Loucy (cell line): ENCODE data around the gene BACH1.

Experiments used
- EZH2phosphoT487 ChIP-seq: fragments of 200-600 bp; IDR thresholded peaks from 2 replicates; pipeline ENCODE4 v1.6.1; 2018; ENCODE audit warnings: antibody characterized with exemption, mild to moderate bottlenecking, moderate library complexity, borderline replicate concordance
- TF ChIP-seq, protein P1 (sequence below): fragments of 200-600 bp; sonication (generic); conservative IDR thresholded peaks from 2 replicates; pipeline ENCODE4 v1.5.1; 2014; ENCODE audit warnings: mild to moderate bottlenecking, antibody characterized with exemption, low read length

DNA sequence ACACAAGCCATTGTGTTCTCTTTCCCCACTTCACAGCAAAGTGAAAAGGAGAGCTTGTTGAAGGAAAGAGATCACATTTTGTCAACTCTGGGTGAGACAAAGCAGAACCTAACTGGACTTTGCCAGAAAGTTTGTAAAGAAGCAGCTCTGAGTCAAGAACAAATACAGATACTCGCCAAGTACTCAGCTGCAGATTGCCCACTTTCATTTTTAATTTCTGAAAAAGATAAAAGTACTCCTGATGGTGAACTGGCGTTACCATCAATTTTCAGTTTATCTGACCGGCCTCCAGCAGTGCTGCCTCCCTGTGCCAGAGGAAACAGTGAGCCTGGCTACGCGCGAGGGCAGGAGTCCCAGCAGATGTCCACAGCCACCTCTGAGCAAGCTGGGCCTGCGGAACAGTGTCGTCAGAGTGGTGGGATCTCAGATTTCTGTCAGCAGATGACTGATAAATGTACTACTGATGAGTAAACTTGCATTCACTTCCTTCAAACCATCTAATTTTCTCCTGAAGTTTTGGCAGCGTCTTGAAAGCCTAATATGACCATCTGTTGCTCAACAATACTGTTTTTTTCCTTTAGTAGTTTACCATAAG lies 43.7 kb downstream of the BACH1 start:
- TF ChIP-seq, protein P1, sequence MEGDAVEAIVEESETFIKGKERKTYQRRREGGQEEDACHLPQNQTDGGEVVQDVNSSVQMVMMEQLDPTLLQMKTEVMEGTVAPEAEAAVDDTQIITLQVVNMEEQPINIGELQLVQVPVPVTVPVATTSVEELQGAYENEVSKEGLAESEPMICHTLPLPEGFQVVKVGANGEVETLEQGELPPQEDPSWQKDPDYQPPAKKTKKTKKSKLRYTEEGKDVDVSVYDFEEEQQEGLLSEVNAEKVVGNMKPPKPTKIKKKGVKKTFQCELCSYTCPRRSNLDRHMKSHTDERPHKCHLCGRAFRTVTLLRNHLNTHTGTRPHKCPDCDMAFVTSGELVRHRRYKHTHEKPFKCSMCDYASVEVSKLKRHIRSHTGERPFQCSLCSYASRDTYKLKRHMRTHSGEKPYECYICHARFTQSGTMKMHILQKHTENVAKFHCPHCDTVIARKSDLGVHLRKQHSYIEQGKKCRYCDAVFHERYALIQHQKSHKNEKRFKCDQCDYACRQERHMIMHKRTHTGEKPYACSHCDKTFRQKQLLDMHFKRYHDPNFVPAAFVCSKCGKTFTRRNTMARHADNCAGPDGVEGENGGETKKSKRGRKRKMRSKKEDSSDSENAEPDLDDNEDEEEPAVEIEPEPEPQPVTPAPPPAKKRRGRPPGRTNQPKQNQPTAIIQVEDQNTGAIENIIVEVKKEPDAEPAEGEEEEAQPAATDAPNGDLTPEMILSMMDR, result no peak
- no peak for TF ChIP-seq EZH2phosphoT487
